ENCODE measurements around the gene SCFD2.
A peak's percentile ranks its signal among the peaks of the same experiment; 100 is the strongest.
"Not testable (repeated sequence)": the region's sequence is repeated elsewhere in the genome, so short reads cannot be mapped to it uniquely, and the experiment has no call there.

The SCFD2 gene

DNA sequence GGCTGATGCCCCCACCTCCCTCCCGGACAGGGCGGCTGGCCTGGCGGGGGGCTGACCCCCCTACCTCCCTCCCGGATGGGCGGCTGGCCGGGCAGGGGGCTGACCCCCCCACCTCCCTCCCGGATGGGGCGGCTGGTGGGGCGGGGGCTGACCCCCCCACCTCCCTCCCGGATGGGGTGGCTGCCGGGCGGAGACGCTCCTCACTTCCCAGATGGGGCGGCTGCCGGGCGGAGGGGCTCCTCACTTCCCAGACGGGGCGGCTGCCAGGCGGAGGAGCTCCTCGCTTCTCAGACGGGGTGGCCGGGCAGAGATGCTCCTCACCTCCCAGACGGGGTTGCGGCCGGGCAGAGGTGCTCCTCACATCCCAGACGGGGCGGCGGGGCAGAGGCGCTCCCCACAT, 127.5 kb downstream of the SCFD2 start:
- not testable (repeated sequence) for DNase-seq (ENCODE audit: low read depth in 2 of 2)

DNA sequence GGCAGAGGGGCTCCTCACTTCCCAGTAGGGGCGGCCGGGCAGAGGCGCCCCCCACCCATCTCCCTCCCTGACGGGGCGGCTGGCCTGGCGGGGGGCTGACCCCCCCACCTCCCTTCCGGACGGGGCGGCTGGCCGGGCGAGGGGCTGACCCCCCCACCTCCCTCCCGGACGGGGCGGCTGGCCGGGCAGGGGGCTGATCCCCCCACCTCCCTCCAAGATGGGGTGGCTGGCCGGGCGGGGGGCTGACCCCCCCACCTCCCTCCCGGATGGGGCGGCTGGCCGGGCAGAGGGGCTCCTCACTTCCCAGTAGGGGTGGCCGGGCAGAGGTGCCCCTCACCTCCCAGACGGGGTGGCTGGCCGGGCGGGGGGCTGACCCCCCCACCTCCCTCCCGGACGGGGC, 128.1 kb downstream of the SCFD2 start:
- not testable (repeated sequence) for DNase-seq (ENCODE audit: low read depth in 2 of 2)

DNA sequence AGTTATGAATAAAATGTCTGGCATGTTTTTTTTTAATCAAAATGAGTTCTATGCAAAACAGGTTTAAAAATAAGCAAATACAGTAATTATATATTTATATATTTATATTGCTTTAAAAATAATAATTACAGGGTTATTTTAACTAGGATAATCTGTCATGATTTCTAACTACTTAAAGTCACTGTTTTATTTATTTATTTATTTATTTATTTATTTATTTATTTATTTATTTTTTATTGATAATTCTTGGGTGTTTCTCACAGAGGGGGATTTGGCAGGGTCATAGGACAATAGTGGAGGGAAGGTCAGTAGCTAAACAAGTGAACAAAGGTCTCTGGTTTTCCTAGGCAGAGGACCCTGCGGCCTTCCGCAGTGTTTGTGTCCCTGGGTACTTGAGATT, 129.2 kb downstream of the SCFD2 start:
- DNase-seq (ENCODE audit: low read depth in 2 of 2) = not testable (repeated sequence)

DNA sequence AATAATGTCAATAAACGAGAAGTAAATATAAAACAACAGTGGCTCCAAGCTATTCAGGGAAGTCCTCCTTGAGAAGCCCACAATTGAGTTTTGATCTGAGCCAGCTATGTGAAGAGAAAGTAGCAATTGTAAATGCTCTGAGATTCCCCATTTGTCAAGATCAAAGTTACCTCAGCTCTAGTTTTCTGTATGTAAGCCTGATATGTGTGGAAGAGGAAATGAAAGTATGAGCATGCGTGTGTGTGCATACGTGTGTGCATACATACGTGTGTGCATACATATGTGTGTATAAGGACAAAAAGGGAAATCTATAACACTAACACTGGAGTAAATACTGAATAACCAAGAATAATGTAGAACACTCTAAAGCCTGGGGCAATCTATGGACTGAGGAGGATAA, 130.3 kb downstream of the SCFD2 start:
- DNase-seq (ENCODE audit: low read depth in 2 of 2) = no peak

GRCh38 chr4:53234669-53235068, 131.2 kb downstream of the SCFD2 start:
- DNase-seq (ENCODE audit: low read depth in 2 of 2) = no peak

GRCh38 chr4:53234111-53234510, 131.8 kb downstream of the SCFD2 start:
- no peak for DNase-seq (ENCODE audit: low read depth in 2 of 2)

- no peak for DNase-seq (ENCODE audit: low read depth in 2 of 2)
Observed at GRCh38 chr4:53233114-53233795, 132.6 kb downstream of the SCFD2 start.

- no peak for DNase-seq (ENCODE audit: low read depth in 2 of 2)
Observed at GRCh38 chr4:53232371-53232770, 133.5 kb downstream of the SCFD2 start.

- DNase-seq (ENCODE audit: low read depth in 2 of 2) = no peak
Observed at GRCh38 chr4:53228036-53228435, 137.8 kb downstream of the SCFD2 start.

- no peak for DNase-seq (ENCODE audit: low read depth in 2 of 2)
Observed at GRCh38 chr4:53227451-53227850, 138.4 kb downstream of the SCFD2 start.

DNA sequence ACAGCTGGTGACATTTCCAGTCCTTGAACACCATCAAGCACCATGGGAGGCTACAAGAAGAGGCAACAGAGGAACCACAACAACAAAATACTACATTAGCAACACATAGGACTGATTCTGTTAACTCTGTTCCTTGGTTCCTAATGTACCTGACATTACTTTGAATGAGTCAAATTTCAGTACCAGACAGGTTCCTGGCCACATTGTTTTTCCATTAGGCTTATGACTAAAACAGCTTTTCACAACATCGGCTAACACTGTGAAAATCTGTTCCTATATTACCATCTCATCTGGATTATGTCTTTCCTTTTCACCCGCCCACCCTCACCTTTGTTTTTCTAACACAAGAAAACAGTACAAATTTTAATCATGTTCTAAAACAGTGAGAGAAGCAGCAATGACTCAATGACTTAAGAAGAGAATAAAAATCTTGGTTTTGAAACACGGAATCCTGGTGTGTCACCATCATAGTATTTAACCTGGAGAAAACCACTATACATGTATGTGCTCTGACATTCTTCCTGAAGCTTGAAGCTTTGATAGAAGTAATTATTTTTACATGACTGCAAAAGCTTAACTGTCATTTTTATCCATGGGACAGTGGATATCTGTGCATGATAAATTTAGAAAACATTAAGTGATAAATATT, 143.9 kb downstream of the SCFD2 start:
- DNase-seq (ENCODE audit: low read depth in 2 of 2) = no peak

DNA sequence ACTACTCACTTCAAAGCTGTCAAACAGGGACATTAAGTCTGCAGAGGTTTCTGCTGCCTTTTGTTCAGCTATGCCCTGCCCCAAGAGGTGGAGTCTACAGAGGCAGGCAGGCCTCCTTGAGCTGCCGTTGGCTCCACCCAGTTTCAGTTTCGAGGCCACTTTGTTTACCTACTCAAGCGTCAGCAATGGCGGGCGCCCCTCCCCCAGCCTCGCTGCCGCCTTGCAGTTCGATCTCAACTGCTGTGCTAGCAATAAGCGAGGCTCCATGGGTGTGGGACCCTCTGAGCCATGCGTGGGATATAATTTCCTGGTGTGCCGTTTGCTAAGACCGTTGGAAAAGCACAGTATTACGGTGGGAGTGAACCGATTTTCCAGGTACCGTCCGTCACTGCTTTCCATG, 146.7 kb downstream of the SCFD2 start:
- DNase-seq (ENCODE audit: low read depth in 2 of 2) = not testable (repeated sequence)

GRCh38 chr4:53208753-53209152, 157.1 kb downstream of the SCFD2 start:
- DNase-seq (ENCODE audit: low read depth in 2 of 2) = no peak

GRCh38 chr4:53205970-53206369, 159.9 kb downstream of the SCFD2 start:
- no peak for DNase-seq (ENCODE audit: low read depth in 2 of 2)

GRCh38 chr4:53199356-53199755, 166.5 kb downstream of the SCFD2 start:
- no peak for DNase-seq (ENCODE audit: low read depth in 2 of 2)

GRCh38 chr4:53197772-53198142, 168.1 kb downstream of the SCFD2 start:
- DNase-seq (ENCODE audit: low read depth in 2 of 2) = no peak

DNA sequence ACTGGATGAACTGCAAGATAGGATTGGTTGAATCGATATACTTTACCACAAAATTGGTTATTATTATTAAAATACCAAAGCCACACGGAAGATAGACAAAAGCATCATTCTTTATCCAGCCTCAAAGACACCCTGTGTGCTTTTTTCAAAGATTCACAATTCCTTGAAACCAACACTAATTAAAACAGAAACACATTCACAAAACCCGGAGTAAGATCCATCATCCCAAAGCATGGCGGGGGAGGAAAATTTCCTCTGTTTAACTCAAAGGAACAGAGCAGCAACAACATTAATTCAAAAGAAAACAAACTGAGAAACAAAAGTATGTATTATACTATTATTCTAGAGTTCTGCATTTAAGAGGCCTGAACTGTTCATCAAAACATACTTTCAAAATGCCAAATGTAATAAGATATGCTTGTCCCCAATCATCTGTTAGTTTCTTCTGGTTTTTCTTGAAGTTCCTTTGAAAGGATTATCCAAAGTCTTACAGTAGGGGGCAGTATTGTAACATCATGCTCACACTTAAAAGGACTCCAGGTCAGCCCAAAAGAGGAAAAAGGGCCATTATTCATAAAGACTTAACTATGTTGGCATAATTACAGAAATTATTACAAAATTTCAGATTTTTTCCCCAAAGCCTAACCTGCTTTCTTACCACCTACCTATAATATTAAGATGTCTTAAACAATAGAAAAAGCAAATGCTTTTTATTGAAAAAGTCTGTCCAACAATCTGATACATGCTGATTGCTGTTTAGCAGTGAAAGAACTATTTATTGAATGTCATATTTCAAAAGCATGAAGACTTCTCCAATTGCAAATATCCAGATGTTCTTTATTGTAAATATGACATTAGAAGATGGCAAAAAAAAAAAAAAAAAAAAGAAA, 168.7 kb downstream of the SCFD2 start:
- peak; percentile 85 for DNase-seq (ENCODE audit: low read depth in 2 of 2)

DNA sequence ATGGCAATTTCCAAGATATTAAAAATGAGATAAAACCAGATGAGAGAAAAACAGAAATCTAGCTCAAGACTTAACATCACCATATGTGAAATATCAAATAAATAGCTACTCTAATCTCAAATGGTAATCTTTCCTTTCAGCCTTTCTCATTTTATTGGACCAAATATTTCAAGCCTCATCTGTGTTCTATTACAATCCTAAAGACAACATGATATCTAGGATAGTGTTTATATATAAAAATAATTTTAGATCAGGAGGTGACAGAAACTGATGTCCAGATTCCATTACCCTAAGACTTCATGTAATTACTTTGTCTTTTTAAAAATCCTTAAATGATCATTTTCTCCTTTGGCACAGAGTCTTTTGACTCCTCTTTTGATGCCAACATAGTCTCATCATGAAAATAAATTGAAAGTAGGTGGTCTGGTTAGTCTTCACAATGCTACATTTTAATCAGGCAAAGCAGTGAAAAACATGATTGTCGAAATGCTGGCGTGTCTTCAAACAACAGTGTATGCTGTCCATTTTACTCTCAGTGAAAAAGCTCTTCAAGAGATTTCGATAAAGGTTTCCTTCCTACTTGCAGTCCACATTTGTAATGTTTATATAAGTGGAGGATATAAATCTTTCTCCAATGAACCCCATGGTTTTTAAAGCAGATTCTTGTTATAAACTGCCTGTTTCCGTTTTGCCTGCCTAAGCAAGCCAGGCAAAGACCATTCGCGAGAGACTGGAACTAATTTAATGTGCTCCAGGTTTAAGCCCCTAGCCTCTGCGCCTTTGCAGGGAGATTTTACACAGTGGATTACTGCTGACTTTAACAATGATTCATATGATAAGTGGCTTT, 169.8 kb downstream of the SCFD2 start:
- peak; percentile 73 to 74 for DNase-seq (ENCODE audit: low read depth in 2 of 2)

DNA sequence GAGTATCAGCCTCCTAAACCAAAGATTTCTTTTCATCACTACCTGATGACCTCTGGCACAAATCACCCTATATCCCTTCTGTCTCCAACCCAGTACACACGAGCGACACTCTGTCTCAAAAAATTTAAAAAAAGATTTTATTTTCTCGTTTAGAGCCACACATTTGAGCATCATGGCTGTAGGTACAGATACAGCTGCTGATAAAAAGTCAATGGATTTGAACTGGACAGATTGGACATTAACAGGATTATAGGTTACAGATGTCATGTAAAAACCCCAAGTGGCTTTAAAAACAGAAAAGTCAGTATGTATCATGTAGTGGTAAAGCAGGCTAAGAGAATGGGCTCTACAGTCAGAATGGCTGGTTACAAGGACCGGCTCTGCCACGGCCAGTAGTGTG, 171.1 kb downstream of the SCFD2 start:
- DNase-seq (ENCODE audit: low read depth in 2 of 2) = no peak

GRCh38 chr4:53193111-53193510, 172.8 kb downstream of the SCFD2 start:
- no peak for DNase-seq (ENCODE audit: low read depth in 2 of 2)

DNA sequence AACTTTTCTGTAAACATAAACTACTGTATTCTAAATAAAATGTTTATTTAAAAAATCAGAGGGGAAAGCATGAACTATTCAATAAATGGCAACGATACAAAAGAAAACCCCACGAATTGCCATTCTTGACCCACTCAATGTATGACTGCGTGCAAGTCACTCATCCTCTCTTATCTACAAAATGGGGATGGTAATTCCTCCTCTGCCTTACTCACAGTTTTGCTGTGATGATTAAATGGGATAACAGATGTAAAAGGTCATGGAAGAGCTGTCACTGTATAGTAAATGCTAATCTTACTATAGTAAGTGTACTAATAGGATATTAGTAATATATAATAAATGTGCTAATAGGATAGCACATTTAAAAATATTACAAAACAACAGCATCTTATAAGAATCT, 173.4 kb downstream of the SCFD2 start:
- no peak for DNase-seq (ENCODE audit: low read depth in 2 of 2)

GRCh38 chr4:53191997-53192396, 173.9 kb downstream of the SCFD2 start:
- DNase-seq (ENCODE audit: low read depth in 2 of 2) = no peak
